ENCODE measurements around the gene YOD1. TPM values are rescaled to one million over a fixed set of nuclear protein-coding genes. Genes with fewer than 3 reads are reported as not detected.
A peak's percentile ranks its signal among the peaks of the same experiment; 100 is the strongest.

The YOD1 gene
- total and polyA plus RNA-seq, 2 of the 13 experiments (the other 11 are each of a cell fraction or from before 2014, with no cell fraction given): 3.4 to 9.1 TPM

DNA sequence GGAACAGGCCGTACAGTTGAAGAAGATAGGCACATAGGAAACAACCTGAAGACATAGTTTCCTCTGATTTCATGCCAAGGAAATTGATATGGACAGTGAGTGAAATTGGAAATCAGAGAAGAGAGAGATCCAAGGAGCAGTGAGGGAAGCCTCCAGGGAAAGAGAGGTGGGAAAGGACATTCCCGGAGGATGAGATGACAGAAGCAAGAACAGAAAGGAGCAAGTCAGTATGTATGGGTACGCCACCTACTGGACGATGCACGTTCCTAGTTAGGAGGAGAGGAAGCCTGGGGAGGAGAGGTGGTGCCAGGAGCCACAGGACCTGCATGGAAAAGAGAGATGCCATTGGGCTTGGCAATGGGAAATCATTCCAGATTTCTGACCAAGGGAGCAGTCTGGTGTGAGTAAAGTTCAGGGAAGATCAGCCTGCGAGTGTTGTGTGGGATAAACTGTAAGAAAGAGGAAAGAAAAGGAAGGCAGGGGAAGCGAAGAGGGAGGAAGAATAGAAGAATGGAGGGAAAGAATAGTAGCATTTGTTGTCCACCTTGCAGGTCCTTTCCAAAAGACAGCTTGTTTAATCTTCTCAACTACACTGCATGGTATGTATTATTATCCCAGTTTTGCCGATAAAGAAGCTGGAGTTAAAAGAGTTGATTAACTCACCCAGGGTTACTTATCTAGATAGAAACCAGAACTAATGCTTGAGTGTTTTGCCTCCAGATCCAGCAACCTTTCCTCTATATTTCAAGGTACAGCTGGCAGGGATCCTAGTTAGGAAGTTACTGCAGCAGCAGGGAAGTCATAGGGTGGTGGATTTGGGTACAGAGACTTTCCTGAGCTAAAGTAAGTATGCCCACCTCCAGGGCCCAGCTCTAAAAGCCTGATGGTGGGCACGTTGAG is 45.8 kb downstream of the YOD1 start (continued):
- TF ChIP-seq, protein P1, sequence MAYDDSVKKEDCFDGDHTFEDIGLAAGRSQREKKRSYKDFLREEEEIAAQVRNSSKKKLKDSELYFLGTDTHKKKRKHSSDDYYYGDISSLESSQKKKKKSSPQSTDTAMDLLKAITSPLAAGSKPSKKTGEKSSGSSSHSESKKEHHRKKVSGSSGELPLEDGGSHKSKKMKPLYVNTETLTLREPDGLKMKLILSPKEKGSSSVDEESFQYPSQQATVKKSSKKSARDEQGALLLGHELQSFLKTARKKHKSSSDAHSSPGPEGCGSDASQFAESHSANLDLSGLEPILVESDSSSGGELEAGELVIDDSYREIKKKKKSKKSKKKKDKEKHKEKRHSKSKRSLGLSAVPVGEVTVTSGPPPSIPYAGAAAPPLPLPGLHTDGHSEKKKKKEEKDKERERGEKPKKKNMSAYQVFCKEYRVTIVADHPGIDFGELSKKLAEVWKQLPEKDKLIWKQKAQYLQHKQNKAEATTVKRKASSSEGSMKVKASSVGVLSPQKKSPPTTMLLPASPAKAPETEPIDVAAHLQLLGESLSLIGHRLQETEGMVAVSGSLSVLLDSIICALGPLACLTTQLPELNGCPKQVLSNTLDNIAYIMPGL (CRISPR knock-in tag; IDR thresholded peaks at IDR 0.05; ENCODE audit: borderline replicate concordance in 1 of 2, low read depth in 1 of 2): peak; percentile 32 to 67; a peak in 1 of 4 replicates
- TF ChIP-seq ZFY (CRISPR knock-in tag; IDR thresholded peaks at IDR 0.05) (no peak), XRCC5 (optimal IDR thresholded peaks at IDR 0.05; ENCODE audit: low read length) (peak; percentile 46)

DNA sequence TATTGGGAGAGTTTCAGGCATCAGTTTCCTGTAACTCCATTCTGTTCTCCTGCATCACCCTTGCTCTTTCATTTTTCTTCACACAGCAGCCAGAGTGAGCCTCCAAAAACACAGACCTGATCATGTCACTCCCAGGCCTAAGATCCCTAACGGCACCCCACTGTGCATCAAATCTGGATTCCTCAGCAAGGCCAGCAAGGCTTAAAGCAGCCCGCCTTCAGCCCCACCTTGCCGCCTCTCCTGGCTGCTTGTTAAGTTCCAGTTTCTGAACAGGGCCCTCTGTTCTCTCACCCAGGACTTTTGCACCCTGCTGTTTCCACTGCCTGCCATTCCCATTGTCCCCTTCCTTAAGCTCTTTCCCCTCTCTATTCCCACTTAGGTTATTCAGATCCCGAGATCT is 47.8 kb downstream of the YOD1 start:
- H2AFZ ChIP-seq (ENCODE audit: low read length): peak overlapping the region; percentile 79
- H4K20me1 ChIP-seq (ENCODE audit: insufficient read depth, low read length): no peaks in the 10 kb centered on the region
- H3K27me3 ChIP-seq (ENCODE audit: control insufficient read depth in 1 of 2, insufficient read depth in 2 of 2, low read length in 2 of 2): no peaks in the 10 kb centered on the region
- no peaks in the 10 kb centered on the region for H3K79me2 ChIP-seq (ENCODE audit: insufficient read depth, low read length)
- H3K4me2 ChIP-seq (ENCODE audit: low read depth, low read length): peak overlapping the region; percentile 70
- no peaks in the 10 kb centered on the region for H3K36me3 ChIP-seq (replicated peaks in 1 of 2; ENCODE audit: control insufficient read depth in 1 of 2, insufficient read depth in 2 of 2, low read length in 2 of 2)
- intact Hi-C loops (cut with micrococcal nuclease; ENCODE audit: unreplicated experiment): no loop called here
- H3K4me3 ChIP-seq (replicated peaks in 1 of 3; ENCODE audit: insufficient read depth in 1 of 3, low read depth in 2 of 3, low read length in 3 of 3): peak overlapping the region in 2 of 3 experiments; percentile 18 to 51; a peak in 3 of 6 replicates
- peak; percentile 28 for ATAC-seq
- FAIRE-seq: no peak
- in situ Hi-C loops (cut with HindIII; ENCODE audit: extremely low pct_ligation_motif_present, low pct_unique_long_range_greater_than_20kb): no loop called here
- no peaks in the 10 kb centered on the region for H3K9me3 ChIP-seq (ENCODE audit: low read length)
- BruUV-seq (replicated peaks): no TSS peak
- H3K9ac ChIP-seq (ENCODE audit: insufficient read depth, low read depth, low read length): peak overlapping the region; percentile 37; the same call in 1 of the 2 replicates
- POLR2A ChIA-PET: no interaction called here
- peaks cover 61% of the 10 kb centered on the region for H3K4me1 ChIP-seq (ENCODE audit: insufficient read depth, low read length)
- CTCF ChIA-PET (ENCODE audit: low intra/inter-chr PET ratio, low total read pairs): no interaction called here
- DNase-seq (ENCODE audit: low spot score): no peak
- no peak overlapping the region for H3K27ac ChIP-seq (ENCODE audit: extremely low read length, insufficient read depth, low read length)
- whole genome bisulfite sequencing (ENCODE audit: low lambda C conversion rate): 2% methylated on average over 4 of the region's 4 CpGs
- TF ChIP-seq ZNF207 (IDR thresholded peaks at IDR 0.05; ENCODE audit: borderline replicate concordance) (no peak), ZNF234 (CRISPR knock-in tag; conservative IDR thresholded peaks at IDR 0.05) (no peak), ADNP (CRISPR knock-in tag; IDR thresholded peaks at IDR 0.05) (no peak), ZNF251 (CRISPR knock-in tag; IDR thresholded peaks at IDR 0.05) (no peak), MAZ (IDR thresholded peaks at IDR 0.05; ENCODE audit: borderline replicate concordance, low read depth, low read length) (no peak), MAZ (CRISPR knock-in tag; IDR thresholded peaks at IDR 0.05; ENCODE audit: low read depth) (no peak), SATB2 (CRISPR knock-in tag; IDR thresholded peaks at IDR 0.05) (no peak), SMYD3 (CRISPR knock-in tag; IDR thresholded peaks at IDR 0.05) (no peak), MTF2 (CRISPR knock-in tag; IDR thresholded peaks at IDR 0.05; ENCODE audit: borderline replicate concordance) (no peak)
- TF ChIP-seq, protein P2, sequence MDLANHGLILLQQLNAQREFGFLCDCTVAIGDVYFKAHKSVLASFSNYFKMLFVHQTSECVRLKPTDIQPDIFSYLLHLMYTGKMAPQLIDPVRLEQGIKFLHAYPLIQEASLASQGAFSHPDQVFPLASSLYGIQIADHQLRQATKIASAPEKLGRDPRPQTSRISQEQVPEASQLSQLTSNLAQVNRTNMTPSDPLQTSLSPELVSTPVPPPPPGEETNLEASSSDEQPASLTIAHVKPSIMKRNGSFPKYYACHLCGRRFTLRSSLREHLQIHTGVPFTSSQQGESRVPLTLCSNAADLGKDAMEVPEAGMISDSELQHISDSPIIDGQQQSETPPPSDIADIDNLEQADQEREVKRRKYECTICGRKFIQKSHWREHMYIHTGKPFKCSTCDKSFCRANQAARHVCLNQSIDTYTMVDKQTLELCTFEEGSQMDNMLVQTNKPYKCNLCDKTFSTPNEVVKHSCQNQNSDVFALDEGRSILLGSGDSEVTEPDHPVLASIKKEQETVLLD (CRISPR knock-in tag; IDR thresholded peaks at IDR 0.05; ENCODE audit: low read depth): no peak
- TF ChIP-seq, protein P3, sequence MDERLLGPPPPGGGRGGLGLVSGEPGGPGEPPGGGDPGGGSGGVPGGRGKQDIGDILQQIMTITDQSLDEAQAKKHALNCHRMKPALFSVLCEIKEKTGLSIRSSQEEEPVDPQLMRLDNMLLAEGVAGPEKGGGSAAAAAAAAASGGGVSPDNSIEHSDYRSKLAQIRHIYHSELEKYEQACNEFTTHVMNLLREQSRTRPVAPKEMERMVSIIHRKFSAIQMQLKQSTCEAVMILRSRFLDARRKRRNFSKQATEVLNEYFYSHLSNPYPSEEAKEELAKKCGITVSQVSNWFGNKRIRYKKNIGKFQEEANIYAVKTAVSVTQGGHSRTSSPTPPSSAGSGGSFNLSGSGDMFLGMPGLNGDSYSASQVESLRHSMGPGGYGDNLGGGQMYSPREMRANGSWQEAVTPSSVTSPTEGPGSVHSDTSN (CRISPR knock-in tag; IDR thresholded peaks at IDR 0.05): no peak
- TF ChIP-seq, protein P4, sequence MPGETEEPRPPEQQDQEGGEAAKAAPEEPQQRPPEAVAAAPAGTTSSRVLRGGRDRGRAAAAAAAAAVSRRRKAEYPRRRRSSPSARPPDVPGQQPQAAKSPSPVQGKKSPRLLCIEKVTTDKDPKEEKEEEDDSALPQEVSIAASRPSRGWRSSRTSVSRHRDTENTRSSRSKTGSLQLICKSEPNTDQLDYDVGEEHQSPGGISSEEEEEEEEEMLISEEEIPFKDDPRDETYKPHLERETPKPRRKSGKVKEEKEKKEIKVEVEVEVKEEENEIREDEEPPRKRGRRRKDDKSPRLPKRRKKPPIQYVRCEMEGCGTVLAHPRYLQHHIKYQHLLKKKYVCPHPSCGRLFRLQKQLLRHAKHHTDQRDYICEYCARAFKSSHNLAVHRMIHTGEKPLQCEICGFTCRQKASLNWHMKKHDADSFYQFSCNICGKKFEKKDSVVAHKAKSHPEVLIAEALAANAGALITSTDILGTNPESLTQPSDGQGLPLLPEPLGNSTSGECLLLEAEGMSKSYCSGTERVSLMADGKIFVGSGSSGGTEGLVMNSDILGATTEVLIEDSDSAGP (CRISPR knock-in tag; IDR thresholded peaks at IDR 0.05; ENCODE audit: borderline replicate concordance): peak; percentile 19; the same call in 1 of the 2 replicates
